Measurements from ENCODE around the gene UBE2G2.
"Not testable (repeated sequence)": the region's sequence is repeated elsewhere in the genome, so short reads cannot be mapped to it uniquely, and the experiment has no call there.

UBE2G2 gene

GRCh38 chr21:44836349-44836665 is 34.7 kb upstream of the UBE2G2 start:
- no peak for DNase-seq

- no peak for DNase-seq
Measured at GRCh38 chr21:44835647-44835973, 34.0 kb upstream of the UBE2G2 start.

- no peak for DNase-seq
Measured at GRCh38 chr21:44834951-44835646, 33.5 kb upstream of the UBE2G2 start.

GRCh38 chr21:44834231-44834950 is 32.8 kb upstream of the UBE2G2 start:
- DNase-seq = no peak

- DNase-seq = no peak
Measured at GRCh38 chr21:44833663-44834062, 32.0 kb upstream of the UBE2G2 start.

- DNase-seq = not testable (repeated sequence)
Measured at GRCh38 chr21:44832516-44833255, 31.1 kb upstream of the UBE2G2 start.

GRCh38 chr21:44831227-44831860 is 29.7 kb upstream of the UBE2G2 start:
- no peak for DNase-seq

GRCh38 chr21:44829507-44830092 is 28.0 kb upstream of the UBE2G2 start:
- no peak for DNase-seq

GRCh38 chr21:44828362-44829056 is 26.9 kb upstream of the UBE2G2 start:
- no peak for DNase-seq

- DNase-seq = peak; percentile 16 to 57 (median 34)
Measured at GRCh38 chr21:44823179-44823660, 21.6 kb upstream of the UBE2G2 start.

GRCh38 chr21:44822484-44823178 is 21.0 kb upstream of the UBE2G2 start:
- DNase-seq = no peak

- DNase-seq = no peak
Measured at GRCh38 chr21:44820851-44821250, 19.2 kb upstream of the UBE2G2 start.

- peak in 2 of 4 experiments; percentile 21 to 22 for DNase-seq
Measured at GRCh38 chr21:44819283-44820243, 17.9 kb upstream of the UBE2G2 start.

- DNase-seq = peak in 1 of 4 experiments; percentile 21
Measured at GRCh38 chr21:44818640-44819011, 17.0 kb upstream of the UBE2G2 start.

- peak; percentile 90 to 97 (median 96) for DNase-seq
Measured at GRCh38 chr21:44817914-44818639, 16.5 kb upstream of the UBE2G2 start, which contains the start of gene SUMO3. SUMO3 (minus strand) TSS chr21:44818062; CDS start chr21:44817968, 94 bp downstream.

GRCh38 chr21:44817506-44817880 is 15.9 kb upstream of the UBE2G2 start:
- DNase-seq = peak; percentile 93 to 98 (median 96)

- no peak for DNase-seq
Measured at GRCh38 chr21:44816761-44817505, 15.3 kb upstream of the UBE2G2 start.

GRCh38 chr21:44815852-44816628 is 14.4 kb upstream of the UBE2G2 start:
- DNase-seq = no peak
